ENCODE data around the gene OR6J1.
"Not testable (repeated sequence)": the region's sequence is repeated elsewhere in the genome, so short reads cannot be mapped to it uniquely, and the experiment has no call there.

OR6J1 gene

GRCh38 chr14:22641846-22642245, 2.3 kb downstream of the OR6J1 start:
- Histone ChIP-seq H3K9ac (ENCODE audit: low read length) (no peak overlapping the region), H4K20me1 (ENCODE audit: insufficient read depth, low read length) (no peaks in the 10 kb centered on the region), H3K27ac (ENCODE audit: low read length) (no peak overlapping the region), H3K9me2 (replicated peaks; ENCODE audit: insufficient read depth, low read length) (no peaks in the 10 kb centered on the region), H3K79me2 (ENCODE audit: low read length) (no peaks in the 10 kb centered on the region), H3K9me3 (replicated peaks; ENCODE audit: insufficient read depth, low read length) (no peaks in the 10 kb centered on the region), H3K4me1 (ENCODE audit: low read length) (no peaks in the 10 kb centered on the region), H3K36me3 (replicated peaks; ENCODE audit: insufficient read depth, low read length) (no peaks in the 10 kb centered on the region), H3K4me3 (ENCODE audit: low read length) (no peak overlapping the region), H3F3A (ENCODE audit: insufficient read depth, low read length) (no peaks in the 10 kb centered on the region), H3K4me2 (ENCODE audit: low read depth, low read length) (no peak overlapping the region), H3K27me3 (replicated peaks; ENCODE audit: insufficient read depth, low read length) (no peaks in the 10 kb centered on the region), H2AFZ (ENCODE audit: low read length) (no peak overlapping the region)
- TF ChIP-seq, protein P1, sequence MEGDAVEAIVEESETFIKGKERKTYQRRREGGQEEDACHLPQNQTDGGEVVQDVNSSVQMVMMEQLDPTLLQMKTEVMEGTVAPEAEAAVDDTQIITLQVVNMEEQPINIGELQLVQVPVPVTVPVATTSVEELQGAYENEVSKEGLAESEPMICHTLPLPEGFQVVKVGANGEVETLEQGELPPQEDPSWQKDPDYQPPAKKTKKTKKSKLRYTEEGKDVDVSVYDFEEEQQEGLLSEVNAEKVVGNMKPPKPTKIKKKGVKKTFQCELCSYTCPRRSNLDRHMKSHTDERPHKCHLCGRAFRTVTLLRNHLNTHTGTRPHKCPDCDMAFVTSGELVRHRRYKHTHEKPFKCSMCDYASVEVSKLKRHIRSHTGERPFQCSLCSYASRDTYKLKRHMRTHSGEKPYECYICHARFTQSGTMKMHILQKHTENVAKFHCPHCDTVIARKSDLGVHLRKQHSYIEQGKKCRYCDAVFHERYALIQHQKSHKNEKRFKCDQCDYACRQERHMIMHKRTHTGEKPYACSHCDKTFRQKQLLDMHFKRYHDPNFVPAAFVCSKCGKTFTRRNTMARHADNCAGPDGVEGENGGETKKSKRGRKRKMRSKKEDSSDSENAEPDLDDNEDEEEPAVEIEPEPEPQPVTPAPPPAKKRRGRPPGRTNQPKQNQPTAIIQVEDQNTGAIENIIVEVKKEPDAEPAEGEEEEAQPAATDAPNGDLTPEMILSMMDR (IDR thresholded peaks at IDR 0.05; ENCODE audit: low read length) = no peak
- no peak for DNase-seq

GRCh38 chr14:22640192-22640591, 4.0 kb downstream of the OR6J1 start:
- H3K27ac ChIP-seq (ENCODE audit: low read length) = no peak overlapping the region
- H3K36me3 ChIP-seq (replicated peaks; ENCODE audit: insufficient read depth, low read length) = no peaks in the 10 kb centered on the region
- no peak overlapping the region for H3K4me3 ChIP-seq (ENCODE audit: low read length)
- H3K9me3 ChIP-seq (replicated peaks; ENCODE audit: insufficient read depth, low read length) = no peaks in the 10 kb centered on the region
- DNase-seq = no peak
- no peak overlapping the region for H2AFZ ChIP-seq (ENCODE audit: low read length)
- H3K79me2 ChIP-seq (ENCODE audit: low read length) = no peaks in the 10 kb centered on the region
- H3K9me2 ChIP-seq (replicated peaks; ENCODE audit: insufficient read depth, low read length) = no peaks in the 10 kb centered on the region
- H3K9ac ChIP-seq (ENCODE audit: low read length) = no peak overlapping the region
- no peaks in the 10 kb centered on the region for H3F3A ChIP-seq (ENCODE audit: insufficient read depth, low read length)
- no peak for TF ChIP-seq EZH2phosphoT487 (IDR thresholded peaks at IDR 0.05; ENCODE audit: low read length)
- no peak for TF ChIP-seq EZH2 (optimal IDR thresholded peaks at IDR 0.05; ENCODE audit: low read depth, low read length)
- TF ChIP-seq, protein P1 (IDR thresholded peaks at IDR 0.05; ENCODE audit: low read length) = no peak
- H3K4me2 ChIP-seq (ENCODE audit: low read depth, low read length) = no peak overlapping the region
- no peaks in the 10 kb centered on the region for H3K27me3 ChIP-seq (replicated peaks; ENCODE audit: insufficient read depth, low read length)
- H3K4me1 ChIP-seq (ENCODE audit: low read length) = no peaks in the 10 kb centered on the region
- H4K20me1 ChIP-seq (ENCODE audit: insufficient read depth, low read length) = no peaks in the 10 kb centered on the region

DNA sequence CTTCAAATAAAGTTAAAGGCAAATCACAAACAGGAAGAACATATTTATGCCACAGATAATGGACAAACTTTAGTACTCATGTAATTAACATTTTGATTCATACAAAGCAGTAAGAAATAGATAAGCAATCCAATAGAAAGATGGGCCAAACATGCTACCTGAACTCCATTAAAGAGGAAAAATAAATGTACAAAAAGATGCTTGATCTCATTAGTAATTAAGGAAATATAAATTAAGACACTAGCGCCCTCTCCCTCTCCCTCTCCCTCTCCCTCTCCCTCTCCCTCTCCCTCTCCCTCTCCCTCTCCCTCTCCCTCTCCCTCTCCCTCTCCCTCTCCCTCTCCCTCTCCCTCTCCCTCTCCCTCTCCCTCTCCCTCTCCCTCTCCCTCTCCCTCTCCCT, 8.2 kb downstream of the OR6J1 start:
- H3K27me3 ChIP-seq (replicated peaks; ENCODE audit: insufficient read depth, low read length); H3K4me1 ChIP-seq (ENCODE audit: low read length); H2AFZ ChIP-seq (ENCODE audit: low read length): not testable (repeated sequence)

DNA sequence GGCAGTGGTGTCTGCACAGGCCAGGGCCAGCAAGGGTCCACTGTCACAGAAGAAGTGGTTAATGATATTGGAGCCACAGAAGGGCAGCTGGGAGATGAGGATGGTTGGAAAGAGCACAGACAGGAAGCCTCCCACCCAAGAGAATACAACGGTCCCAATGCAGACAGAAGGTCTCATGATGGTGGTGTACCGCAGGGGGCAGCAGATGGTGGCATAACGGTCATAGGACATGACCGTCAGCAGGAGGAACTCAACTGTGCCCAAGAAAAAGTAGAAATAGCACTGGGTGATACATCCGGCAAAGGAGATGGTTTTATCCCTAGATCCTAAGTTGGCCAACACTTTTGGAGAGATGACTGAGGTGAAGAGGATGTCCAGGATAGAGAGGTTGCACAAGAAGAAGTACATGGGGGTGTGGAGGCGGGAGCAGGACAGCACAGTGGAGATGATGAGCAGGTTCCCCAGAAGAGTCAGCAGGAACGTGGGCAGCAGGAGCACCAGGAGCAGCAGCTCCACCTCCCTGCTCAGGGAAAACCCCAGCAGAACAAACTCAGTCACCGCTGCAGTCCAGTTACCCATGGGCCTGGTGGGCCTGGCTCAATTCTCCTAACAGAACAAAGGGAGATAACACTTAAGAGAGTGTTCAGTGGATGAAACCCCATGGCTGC, 9.8 kb downstream of the OR6J1 start:
- Histone ChIP-seq H3K36me3 (replicated peaks; ENCODE audit: insufficient read depth, low read length) (no peaks in the 10 kb centered on the region), H3K27ac (ENCODE audit: low read length) (no peak overlapping the region), H3K9ac (ENCODE audit: low read length) (no peak overlapping the region), H3K4me1 (ENCODE audit: low read length) (no peaks in the 10 kb centered on the region), H3K9me2 (replicated peaks; ENCODE audit: insufficient read depth, low read length) (no peaks in the 10 kb centered on the region), H3K79me2 (ENCODE audit: low read length) (no peaks in the 10 kb centered on the region), H3K4me2 (ENCODE audit: low read depth, low read length) (no peak overlapping the region), H3K9me3 (replicated peaks; ENCODE audit: insufficient read depth, low read length) (no peaks in the 10 kb centered on the region), H3K27me3 (replicated peaks; ENCODE audit: insufficient read depth, low read length) (no peaks in the 10 kb centered on the region), H3F3A (ENCODE audit: insufficient read depth, low read length) (no peaks in the 10 kb centered on the region), H4K20me1 (ENCODE audit: insufficient read depth, low read length) (no peaks in the 10 kb centered on the region), H2AFZ (ENCODE audit: low read length) (no peak overlapping the region), H3K4me3 (ENCODE audit: low read length) (no peak overlapping the region)
- TF ChIP-seq, protein P1 (IDR thresholded peaks at IDR 0.05; ENCODE audit: low read length) = no peak
- no peak for TF ChIP-seq EZH2phosphoT487 (IDR thresholded peaks at IDR 0.05; ENCODE audit: low read length)
- TF ChIP-seq EZH2 (optimal IDR thresholded peaks at IDR 0.05; ENCODE audit: low read depth, low read length) = no peak
- DNase-seq = no peak

More for the DNA sequence above, 8.2 kb downstream of the OR6J1 start:
- not testable (repeated sequence) for H3K4me3 ChIP-seq (ENCODE audit: low read length); H4K20me1 ChIP-seq (ENCODE audit: insufficient read depth, low read length); H3F3A ChIP-seq (ENCODE audit: insufficient read depth, low read length); H3K4me2 ChIP-seq (ENCODE audit: low read depth, low read length); H3K9me3 ChIP-seq (replicated peaks; ENCODE audit: insufficient read depth, low read length); H3K36me3 ChIP-seq (replicated peaks; ENCODE audit: insufficient read depth, low read length); H3K79me2 ChIP-seq (ENCODE audit: low read length); DNase-seq; H3K9me2 ChIP-seq (replicated peaks; ENCODE audit: insufficient read depth, low read length); H3K9ac ChIP-seq (ENCODE audit: low read length); H3K27ac ChIP-seq (ENCODE audit: low read length)

Data from MM.1S (cell line).